Measurements from ENCODE around the gene SAT2.

Gene SAT2

GRCh38 chr17:7583253-7584109 is 44.1 kb downstream of the SAT2 start, which contains the start of gene MPDU1 (continued):
- TF ChIP-seq SCRT1 (tag by site-specific recombination; IDR thresholded peaks at IDR 0.05; ENCODE audit: borderline replicate concordance) (no peak), ZBTB20 (tag by site-specific recombination; IDR thresholded peaks at IDR 0.05) (peak; percentile 69), ZNF341 (tag by site-specific recombination; IDR thresholded peaks at IDR 0.05; ENCODE audit: low read depth) (peak; percentile 87), ZFHX2 (tag by site-specific recombination; conservative IDR thresholded peaks at IDR 0.05) (peak; percentile 89), ZNF37A (tag by site-specific recombination; IDR thresholded peaks at IDR 0.05) (no peak), ZNF280D (tag by site-specific recombination; IDR thresholded peaks at IDR 0.05) (peak; percentile 53), ZSCAN30 (tag by site-specific recombination; IDR thresholded peaks at IDR 0.05) (no peak; the same call in 1 of the 2 replicates), IKZF3 (tag by site-specific recombination; IDR thresholded peaks at IDR 0.05) (0 out of 2 replicates have a peak, but pooled peaks have one; percentile 30), PATZ1 (tag by site-specific recombination; IDR thresholded peaks at IDR 0.05) (peak; percentile 76), ZBTB8A (tag by site-specific recombination; IDR thresholded peaks at IDR 0.05) (peak; percentile 29), ZBTB48 (tag by site-specific recombination; IDR thresholded peaks at IDR 0.05) (peak; percentile 97), GFI1B (tag by site-specific recombination; IDR thresholded peaks at IDR 0.05) (no peak), ZNF555 (tag by site-specific recombination; conservative IDR thresholded peaks at IDR 0.05) (no peak), PRDM1 (tag by site-specific recombination; IDR thresholded peaks at IDR 0.05) (no peak), ZNF629 (tag by site-specific recombination; IDR thresholded peaks at IDR 0.05) (peak; percentile 89), ZNF138 (tag by site-specific recombination; IDR thresholded peaks at IDR 0.05; ENCODE audit: borderline replicate concordance) (no peak), SP7 (tag by site-specific recombination; IDR thresholded peaks at IDR 0.05) (peak; percentile 82), ZNF610 (tag by site-specific recombination; IDR thresholded peaks at IDR 0.05; ENCODE audit: borderline replicate concordance) (peak; percentile 64; the same call in 1 of the 2 replicates), TSHZ1 (tag by site-specific recombination; IDR thresholded peaks at IDR 0.05; ENCODE audit: borderline replicate concordance) (peak; percentile 34; the same call in 1 of the 2 replicates), ZBTB6 (tag by site-specific recombination; IDR thresholded peaks at IDR 0.05) (peak; percentile 5; the same call in 1 of the 2 replicates), REST (tag by site-specific recombination; IDR thresholded peaks at IDR 0.05) (0 out of 2 replicates have a peak, but pooled peaks have one; percentile 27), KLF8 (tag by site-specific recombination; IDR thresholded peaks at IDR 0.05) (peak; percentile 76), ZNF2 (tag by site-specific recombination; IDR thresholded peaks at IDR 0.05) (peak; percentile 93), ZNF335 (tag by site-specific recombination; conservative IDR thresholded peaks at IDR 0.05) (peak; percentile 95; the same call in 1 of the 2 replicates), ZNF596 (tag by site-specific recombination; IDR thresholded peaks at IDR 0.05) (0 out of 2 replicates have a peak, but pooled peaks have one; percentile 1), ZNF623 (tag by site-specific recombination; IDR thresholded peaks at IDR 0.05) (peak; percentile 34; the same call in 1 of the 2 replicates)
